GM10847 (cell line): Measurements from ENCODE around the gene CFAP54.

Experiments used
- POLR2A ChIP-seq: IDR thresholded peaks from 2 replicates; pipeline ENCODE4 v1.6.1; 2011; ENCODE audit not compliant: insufficient read length; ENCODE audit errors: extremely low read depth

CFAP54 gene

GRCh38 chr12:96489392-96490056 lies at the start of gene CFAP54:
Gene CFAP54 (plus strand): TSS chr12:96489577. CDS start chr12:96489610, 33 bp downstream.
- TF ChIP-seq POLR2A, result no peak

- TF ChIP-seq POLR2A, result no peak
Measured at GRCh38 chr12:96441816-96442215, 47.6 kb upstream of the CFAP54 start.

GRCh38 chr12:96442906-96443305 lies 46.5 kb upstream of the CFAP54 start:
- TF ChIP-seq POLR2A, result no peak

GRCh38 chr12:96444399-96444798 lies 45.0 kb upstream of the CFAP54 start:
- TF ChIP-seq POLR2A, result no peak

GRCh38 chr12:96445691-96446583 lies 43.4 kb upstream of the CFAP54 start:
- TF ChIP-seq POLR2A, result no peak

GRCh38 chr12:96447256-96447655 lies 42.1 kb upstream of the CFAP54 start:
- no peak for TF ChIP-seq POLR2A

- no peak for TF ChIP-seq POLR2A
Measured at GRCh38 chr12:96448300-96448699, 41.1 kb upstream of the CFAP54 start.

GRCh38 chr12:96452261-96452922 lies 37.0 kb upstream of the CFAP54 start:
- no peak for TF ChIP-seq POLR2A

GRCh38 chr12:96454396-96454795 lies 35.0 kb upstream of the CFAP54 start:
- no peak for TF ChIP-seq POLR2A

GRCh38 chr12:96456265-96456974 lies 33.0 kb upstream of the CFAP54 start:
- no peak for TF ChIP-seq POLR2A

- TF ChIP-seq POLR2A, result no peak
Measured at GRCh38 chr12:96457191-96457930, 32.0 kb upstream of the CFAP54 start.

- TF ChIP-seq POLR2A, result no peak
Measured at GRCh38 chr12:96462571-96463280, 26.7 kb upstream of the CFAP54 start.

- TF ChIP-seq POLR2A, result no peak
Measured at GRCh38 chr12:96465896-96466295, 23.5 kb upstream of the CFAP54 start.
